HG03442 (cell line): Measurements from ENCODE around the gene ARID3C.

Experiments used
- ATAC-seq: cut with Tn5 transposase; IDR thresholded peaks from one replicate; pipeline ENCODE4 v1.9.1; 2021; ENCODE audit warnings: mild to moderate bottlenecking, moderate library complexity; ENCODE audit not compliant: unreplicated experiment

The ARID3C gene

GRCh38 chr9:34601937-34602573 is 26.8 kb downstream of the ARID3C start:
- no peak for ATAC-seq

GRCh38 chr9:34600908-34601307 is 28.0 kb downstream of the ARID3C start:
- ATAC-seq, result no peak

GRCh38 chr9:34599546-34599945 is 29.3 kb downstream of the ARID3C start:
- ATAC-seq, result no peak

- ATAC-seq, result no peak
Observed at GRCh38 chr9:34594177-34594576, 34.7 kb downstream of the ARID3C start.

DNA sequence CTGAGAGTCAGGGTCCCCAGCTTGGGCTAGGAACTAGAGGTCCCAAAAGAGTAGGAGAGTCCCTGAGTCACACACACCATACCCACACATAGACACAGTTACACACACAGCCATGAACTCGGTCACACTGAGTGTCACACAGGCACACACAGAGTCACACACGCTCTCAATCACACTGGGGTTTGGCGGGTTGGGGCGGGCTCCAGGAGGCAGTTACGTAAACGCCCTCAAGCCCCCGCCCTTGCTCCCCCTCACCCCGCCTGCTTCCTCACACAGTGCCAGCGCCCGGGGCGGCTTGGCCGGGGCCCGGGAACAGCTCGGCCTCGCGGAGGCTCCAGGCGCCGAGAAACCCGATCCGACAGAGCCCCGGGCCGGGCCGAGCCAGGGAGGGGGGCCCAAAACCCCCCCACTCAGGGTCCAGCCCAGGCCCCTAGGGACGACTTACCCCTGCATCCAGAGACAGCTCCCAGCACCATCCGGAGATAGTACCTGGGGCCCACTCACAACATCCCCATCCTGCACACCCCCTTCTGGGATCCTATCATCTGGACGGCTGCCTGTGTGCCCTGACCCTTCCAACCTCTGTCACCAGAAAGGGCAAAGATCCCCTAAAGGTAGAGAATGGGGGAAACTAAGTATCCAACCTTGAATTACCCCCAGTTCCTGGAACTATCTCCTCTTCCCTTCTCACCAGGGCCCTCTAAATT is 35.8 kb downstream of the ARID3C start:
- ATAC-seq, result no peak

DNA sequence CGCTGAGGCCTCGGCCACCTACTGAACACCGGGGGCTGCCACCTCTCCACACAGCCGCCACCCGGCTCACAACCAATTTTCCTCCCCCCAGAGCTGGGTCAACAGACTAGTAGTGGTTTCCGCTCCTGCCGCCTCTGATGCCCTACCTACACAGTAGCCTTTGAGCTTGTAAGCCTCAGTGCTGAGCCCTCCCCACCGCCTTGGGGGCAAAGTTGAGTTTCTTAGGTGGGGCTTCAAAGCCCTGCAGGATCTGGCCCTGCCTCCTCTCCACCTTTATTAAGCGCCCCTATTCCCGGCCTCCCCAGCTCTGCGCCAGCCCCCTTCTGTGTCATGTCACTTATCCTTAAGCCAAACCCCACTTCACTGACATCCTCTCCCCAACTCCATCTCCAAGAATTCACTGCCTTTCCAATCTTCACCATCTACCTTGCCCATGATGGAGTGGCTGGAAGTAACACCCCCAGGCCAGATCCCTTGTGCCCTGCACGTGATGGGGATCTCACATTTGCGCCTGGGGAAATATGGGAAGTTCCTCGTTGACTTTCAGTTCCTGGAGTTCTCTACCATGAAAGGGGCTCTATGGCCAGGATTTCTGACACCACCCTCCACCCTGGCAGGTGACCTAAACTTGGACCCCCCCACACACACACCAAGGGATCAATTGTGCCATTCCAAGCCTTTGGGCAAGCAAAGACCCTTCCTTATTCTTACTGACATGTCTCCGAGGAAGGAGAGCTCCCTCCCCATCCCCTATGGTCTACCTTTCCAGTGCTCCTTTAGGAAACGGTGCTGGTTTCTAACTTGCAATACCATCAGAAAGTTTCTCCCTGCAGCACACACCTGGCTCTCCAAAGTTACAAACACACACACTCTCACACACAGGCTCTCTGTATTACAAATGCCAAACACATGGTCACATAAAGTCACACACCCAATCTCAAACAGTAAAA is 36.7 kb downstream of the ARID3C start:
- ATAC-seq, result no peak

- no peak for ATAC-seq
Observed at GRCh38 chr9:34591248-34591916, 37.5 kb downstream of the ARID3C start.

GRCh38 chr9:34590381-34591247 is 38.3 kb downstream of the ARID3C start:
- ATAC-seq, result no peak

DNA sequence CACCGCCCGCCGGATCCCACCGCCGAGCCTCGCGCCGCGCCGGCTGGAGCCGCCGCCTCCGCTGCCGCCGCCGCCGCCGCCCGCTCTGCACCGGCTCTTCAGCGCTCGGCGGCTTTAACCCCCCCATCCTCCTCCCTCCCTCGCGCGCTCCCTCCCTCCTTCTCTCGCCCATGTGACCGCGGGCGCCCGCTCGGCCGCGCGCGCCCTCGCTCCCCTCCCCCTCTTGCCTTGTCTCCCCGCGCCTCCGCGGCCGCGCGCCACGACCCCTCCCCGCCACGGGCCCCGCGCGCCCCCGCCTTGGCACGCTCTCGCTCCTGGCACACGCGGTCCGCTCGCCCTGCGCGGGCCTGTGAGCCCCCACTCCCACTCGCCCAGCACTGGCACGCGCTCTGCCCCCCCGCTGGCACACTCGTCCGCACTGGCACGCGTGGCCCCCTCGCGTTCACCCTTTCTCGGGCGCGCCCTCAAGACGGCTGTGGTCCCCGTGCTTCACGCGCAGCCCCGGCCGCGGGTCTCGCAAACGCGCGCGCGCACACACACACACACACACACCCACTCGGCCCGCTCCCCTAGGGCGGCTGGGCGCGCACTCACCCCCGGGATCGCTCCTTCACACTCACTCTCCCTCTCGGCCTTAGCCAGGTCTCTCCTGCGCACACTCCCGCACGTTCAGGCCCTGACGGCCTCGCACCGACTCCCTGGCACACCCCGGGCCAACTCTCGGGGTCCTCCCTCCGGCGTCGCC is 39.1 kb downstream of the ARID3C start, which contains the start of gene CNTFR:
CNTFR (minus strand) TSS at position 89 of the 745 bp plus-strand sequence. CDS start 20,743 bp downstream, outside the sequence.
- ATAC-seq, result no peak

DNA sequence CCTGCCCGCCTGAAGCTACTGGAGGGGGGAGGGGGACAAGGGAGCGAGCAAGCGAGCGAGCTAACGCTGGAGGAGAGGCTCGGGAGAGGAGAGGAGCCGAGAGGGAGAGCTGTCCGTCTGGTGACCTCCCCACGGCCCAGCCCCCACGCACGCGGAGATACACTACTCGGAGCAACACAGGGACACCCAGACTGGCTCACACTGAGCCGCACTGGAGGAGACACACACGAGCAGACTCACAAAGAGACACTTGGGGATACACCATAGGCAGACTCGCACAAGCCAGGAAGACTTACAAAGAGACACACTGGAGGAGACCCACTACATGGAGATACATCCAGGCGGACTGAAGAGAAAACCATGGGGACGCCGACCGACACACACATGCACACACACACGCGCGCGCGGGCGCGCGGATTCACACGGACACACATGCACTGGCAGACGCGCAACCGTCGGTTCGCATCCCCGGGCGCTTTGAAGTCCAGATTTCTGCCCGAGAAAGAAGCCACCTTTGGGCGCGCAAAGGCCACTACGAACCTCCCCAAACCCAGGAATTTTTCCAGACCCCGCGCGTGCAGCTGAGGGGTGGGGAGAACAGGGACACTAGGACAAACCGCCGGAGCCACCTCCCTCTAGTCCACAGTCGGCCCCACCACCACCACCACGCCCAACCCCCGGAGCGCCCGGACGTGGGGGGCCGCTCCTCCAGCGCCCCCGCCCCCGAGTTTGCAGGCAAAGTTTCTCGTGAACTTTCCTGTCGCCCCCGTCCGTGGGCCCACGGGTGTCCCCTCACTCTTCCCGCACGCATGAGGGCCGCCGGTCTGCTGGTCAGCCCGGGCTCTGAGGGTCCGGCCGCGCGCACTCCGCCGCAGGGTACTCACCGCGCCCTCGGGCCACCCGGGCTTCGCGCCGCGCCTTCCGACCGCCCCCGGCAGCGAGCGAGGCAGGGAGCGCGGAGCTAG is 39.9 kb downstream of the ARID3C start:
- ATAC-seq, result no peak

- no peak for ATAC-seq
Observed at GRCh38 chr9:34587271-34587670, 41.6 kb downstream of the ARID3C start.

DNA sequence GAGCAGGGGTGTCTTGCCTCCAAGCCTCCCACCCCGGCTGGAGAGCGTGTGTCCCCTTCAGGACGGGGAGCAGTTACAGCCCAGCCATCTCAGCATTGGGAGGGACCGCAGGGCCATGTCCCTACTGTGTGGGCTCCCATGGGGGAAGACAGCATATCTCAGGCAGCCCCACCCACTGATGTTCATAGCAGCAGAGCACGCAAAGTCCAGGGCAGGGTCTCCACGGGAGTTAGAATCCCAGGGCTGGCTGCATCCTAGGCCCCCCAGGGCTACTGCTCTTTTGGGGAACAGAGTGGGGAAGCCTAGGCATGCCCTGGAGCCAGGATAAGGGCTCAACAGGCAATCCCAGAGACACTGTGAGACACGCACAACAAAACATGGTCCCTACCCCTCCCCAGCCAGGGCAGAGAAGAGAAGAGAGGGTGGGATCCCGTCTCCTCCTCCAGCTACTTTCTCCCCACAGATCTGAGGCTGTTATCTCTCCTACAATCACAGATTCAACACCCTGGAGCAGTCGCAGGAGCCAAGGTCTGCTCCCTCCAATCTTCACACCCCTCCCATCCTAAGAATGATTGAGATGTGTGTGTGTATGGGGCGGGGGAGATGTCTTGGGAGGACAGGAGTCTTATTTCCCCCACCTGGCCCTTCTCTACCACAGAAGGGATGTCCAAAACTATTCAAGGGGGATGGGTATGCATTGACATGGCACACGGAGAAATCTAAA is 42.8 kb downstream of the ARID3C start:
- ATAC-seq, result no peak

- ATAC-seq, result no peak
Observed at GRCh38 chr9:34584970-34585369, 43.9 kb downstream of the ARID3C start.

DNA sequence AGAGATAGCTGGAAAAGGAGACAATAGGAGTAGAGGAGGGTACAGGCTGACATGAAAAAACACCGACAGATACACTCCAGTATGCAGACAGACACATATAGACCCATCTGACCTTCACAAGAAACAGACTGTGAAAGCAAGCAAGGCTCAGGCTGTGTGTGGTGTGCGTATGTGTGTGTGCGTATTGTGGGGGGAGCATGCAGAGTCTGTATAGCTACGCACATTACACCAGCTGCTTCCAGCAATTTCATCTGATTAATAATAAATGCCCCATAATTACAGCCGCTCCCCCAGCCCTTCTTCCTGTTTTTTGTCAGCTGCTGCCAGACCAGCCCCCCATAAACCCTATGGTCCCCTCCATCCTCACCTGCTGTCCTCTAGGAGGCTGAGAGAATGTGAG is 46.1 kb downstream of the ARID3C start:
- no peak for ATAC-seq

DNA sequence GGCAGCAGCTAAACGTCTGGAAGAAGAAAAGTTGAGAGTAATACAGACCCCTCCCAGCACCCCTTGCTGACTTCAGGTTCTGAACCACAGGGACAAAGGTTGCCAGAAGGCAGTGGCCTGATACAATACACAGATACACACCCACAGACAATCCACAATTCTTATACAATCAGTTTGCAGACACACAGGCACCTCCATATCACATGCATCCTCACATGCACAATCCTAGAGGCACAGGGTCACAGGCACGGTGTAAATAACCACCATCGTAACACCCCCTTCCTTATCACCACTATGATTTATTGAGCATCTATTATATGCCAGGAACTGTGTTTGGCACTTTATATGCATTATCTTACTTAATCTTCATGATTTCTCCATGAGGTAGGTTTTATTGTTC is 47.5 kb downstream of the ARID3C start:
- no peak for ATAC-seq

DNA sequence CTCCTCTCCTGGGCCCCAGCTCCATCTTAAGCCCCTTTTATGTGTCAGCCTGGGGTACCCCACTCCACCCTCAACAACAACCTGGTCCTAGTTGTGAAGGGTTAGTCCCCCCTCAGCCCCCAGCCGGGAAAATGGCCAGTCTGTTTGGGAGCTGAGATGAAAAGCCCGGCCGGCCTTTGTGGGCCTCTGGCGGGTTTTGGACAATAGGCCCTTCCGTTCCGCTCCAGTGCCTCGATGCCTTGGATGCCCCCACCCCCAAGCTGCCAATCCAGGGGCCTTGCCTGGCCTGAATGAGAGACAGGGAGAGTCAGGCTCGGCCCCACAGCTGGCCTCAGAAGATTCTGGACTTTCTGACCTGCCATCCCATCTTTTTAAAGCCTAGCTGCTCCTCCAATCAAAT is 48.5 kb downstream of the ARID3C start:
- ATAC-seq, result no peak

GRCh38 chr9:34579808-34580163 is 49.1 kb downstream of the ARID3C start:
- ATAC-seq, result no peak
